ENCODE measurements around the gene BTBD9. TPM values are rescaled to one million over a fixed set of nuclear protein-coding genes. Genes with fewer than 3 reads are reported as not detected.

Gene BTBD9
- total and polyA plus RNA-seq, 9 of the 15 experiments (the other 6 are each of a cell fraction or from before 2014, with no cell fraction given): 0.08 to 1.6 (median 0.58) TPM

DNA sequence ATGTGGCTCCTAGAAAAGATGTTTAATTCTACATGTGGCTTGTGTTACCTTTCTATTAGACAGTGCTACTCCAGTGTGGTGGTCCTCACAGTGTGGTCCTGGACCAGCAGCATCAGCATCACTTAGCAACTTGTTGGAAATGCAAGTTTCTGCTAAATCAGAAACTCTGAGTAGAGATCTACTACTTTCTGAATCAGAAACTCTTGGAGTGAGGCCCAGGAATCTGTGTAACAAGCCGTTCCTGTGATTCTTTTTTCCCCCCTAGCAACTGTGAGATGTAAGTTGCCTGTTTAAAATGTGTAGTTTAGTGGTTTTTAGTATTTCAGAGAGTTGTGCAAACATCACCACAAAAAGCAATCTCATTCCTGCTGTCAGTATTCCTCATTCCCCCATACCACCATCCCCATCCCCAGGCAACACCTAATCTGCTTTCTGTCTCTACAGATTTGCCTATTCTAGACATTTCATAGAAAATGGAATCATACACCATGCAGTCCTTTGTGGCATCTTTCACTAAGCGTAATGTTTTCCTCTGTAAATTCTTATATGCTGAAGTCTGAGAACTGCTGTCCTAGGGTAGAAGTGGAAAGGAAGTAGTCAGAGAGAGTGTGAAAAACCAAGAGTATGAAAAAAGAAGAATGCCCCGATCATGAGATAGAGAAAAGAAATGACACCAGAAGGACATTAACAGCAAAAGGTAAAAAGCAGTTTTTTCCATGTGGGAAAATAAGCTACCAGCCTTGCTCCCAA lies 18.9 kb upstream of the BTBD9 start:
- H4K20me1 ChIP-seq (replicated peaks; ENCODE audit: control insufficient read depth, insufficient read depth, low read length): no peaks in the 10 kb centered on the region
- no peak overlapping the region for H3K4me2 ChIP-seq (ENCODE audit: insufficient read depth, low read length)
- no peak overlapping the region for H3K27ac ChIP-seq (ENCODE audit: extremely low read depth, low read depth, low read length)
- FAIRE-seq: no peak
- ATAC-seq: no peak
- H3K79me2 ChIP-seq (ENCODE audit: control insufficient read depth, insufficient read depth, low read length): no peaks in the 10 kb centered on the region
- H3K4me1 ChIP-seq (replicated peaks in 1 of 2; ENCODE audit: control insufficient read depth in 2 of 2, insufficient read depth in 2 of 2, low read length in 2 of 2): no peaks in the 10 kb centered on the region
- WGBS (ENCODE audit: insufficient coverage, low coverage, missing lambda C conversion rate): 1% methylated on average over 3 of the region's 3 CpGs
- no peak for DNase-seq (ENCODE audit: extremely low read depth in 1 of 4, low spot score in 3 of 4)
- H3K9ac ChIP-seq (ENCODE audit: insufficient read depth in 1 of 2, low read depth in 2 of 2, low read length in 2 of 2): no peak overlapping the region
- H3K27me3 ChIP-seq (ENCODE audit: control insufficient read depth in 2 of 2, insufficient read depth in 2 of 2, low read length in 2 of 2): peaks cover 14 to 24% of the 10 kb centered on the region in 2 experiments
- CTCF ChIA-PET (ENCODE audit: low intra/inter-chr PET ratio): no interaction called here
- no TSS peak for BruUV-seq (replicated peaks)
- POLR2A ChIA-PET: no interaction called here
- H3K9me1 ChIP-seq (ENCODE audit: control insufficient read depth, insufficient read depth, low read length): no peaks in the 10 kb centered on the region
- no peaks in the 10 kb centered on the region for H3K36me3 ChIP-seq (ENCODE audit: control insufficient read depth, insufficient read depth, low read length)
- no peak overlapping the region for H2AFZ ChIP-seq (ENCODE audit: low read depth, low read length)
- in situ Hi-C loops (cut with MboI): no loop called here
- TF ChIP-seq ZNF584 (CRISPR knock-in tag; IDR thresholded peaks at IDR 0.05; ENCODE audit: low read depth) (no peak), CBFA2T3 (IDR thresholded peaks at IDR 0.05) (0 out of 2 replicates have a peak, but pooled peaks have one; percentile 20)
- H3K4me3 ChIP-seq: no peak overlapping the region
- H3K9me3 ChIP-seq (replicated peaks; ENCODE audit: control insufficient read depth, insufficient read depth, low read depth, low read length): no peaks in the 10 kb centered on the region
- intact Hi-C loops (cut with micrococcal nuclease): no loop called here

GRCh38 chr6:38656896-38657295 lies 17.2 kb upstream of the BTBD9 start:
- Histone ChIP-seq H3K9me3 (replicated peaks; ENCODE audit: control insufficient read depth, insufficient read depth, low read depth, low read length) (no peaks in the 10 kb centered on the region; the same call in 1 of the 2 replicates), H3K9me1 (ENCODE audit: control insufficient read depth, insufficient read depth, low read length) (no peaks in the 10 kb centered on the region), H3K27me3 (ENCODE audit: control insufficient read depth in 2 of 2, insufficient read depth in 2 of 2, low read length in 2 of 2) (peaks cover 17 to 26% of the 10 kb centered on the region in 2 experiments), H3K79me2 (ENCODE audit: control insufficient read depth, insufficient read depth, low read length) (no peaks in the 10 kb centered on the region), H3K4me3 (no peak overlapping the region), H4K20me1 (replicated peaks; ENCODE audit: control insufficient read depth, insufficient read depth, low read length) (no peaks in the 10 kb centered on the region), H2AFZ (ENCODE audit: low read depth, low read length) (no peak overlapping the region), H3K4me1 (replicated peaks in 1 of 2; ENCODE audit: control insufficient read depth in 2 of 2, insufficient read depth in 2 of 2, low read length in 2 of 2) (no peaks in the 10 kb centered on the region), H3K27ac (ENCODE audit: extremely low read depth, low read depth, low read length) (no peak overlapping the region), H3K4me2 (ENCODE audit: insufficient read depth, low read length) (no peak overlapping the region), H3K36me3 (ENCODE audit: control insufficient read depth, insufficient read depth, low read length) (no peaks in the 10 kb centered on the region), H3K9ac (ENCODE audit: insufficient read depth in 1 of 2, low read depth in 2 of 2, low read length in 2 of 2) (no peak overlapping the region)
- in situ Hi-C loops (cut with MboI): no loop called here
- DNase-seq (ENCODE audit: extremely low read depth in 1 of 4, low spot score in 3 of 4) (no peak), ATAC-seq (no peak), FAIRE-seq (no peak)
- no peak for TF ChIP-seq MYBL2 (IDR thresholded peaks at IDR 0.05; ENCODE audit: low read depth)
- TF ChIP-seq MYBL2 (CRISPR knock-in tag; IDR thresholded peaks at IDR 0.05; ENCODE audit: borderline replicate concordance): no peak
- TF ChIP-seq TBP (optimal IDR thresholded peaks at IDR 0.05; ENCODE audit: low read depth, low read length): no peak
- TF ChIP-seq SNIP1 (IDR thresholded peaks at IDR 0.05; ENCODE audit: low read depth): no peak
- POLR2A ChIA-PET: interaction anchor here (0.8 to 1.3 kb wide), 3 partner anchors 10 to 1609 kb away, joined by 3 read pairs; no protein-coding TSS in a partner anchor
- intact Hi-C loops (cut with micrococcal nuclease): no loop called here
- WGBS (ENCODE audit: insufficient coverage, low coverage, missing lambda C conversion rate): 0% methylated on average over 1 of the region's 1 CpG
- CTCF ChIA-PET (ENCODE audit: low intra/inter-chr PET ratio): no interaction called here
- no TSS peak for BruUV-seq (replicated peaks)
